GM12878 (cell line): Measurements from ENCODE around the gene UST. TPM values are rescaled to one million over a fixed set of nuclear protein-coding genes. Genes with fewer than 3 reads are reported as not detected.

Experiments
- ATAC-seq: fragments of 200-7000 bp; cut with Tn5 transposase; 3 replicates; pipeline ENCODE4 v1.9.1; 2020; ENCODE audit warnings: mild to moderate bottlenecking, moderate library complexity
- BruUV-seq: library from RNA; stranded (reverse); fragments of 400-500 nt; replicated peaks from 2 replicates; lab custom pipeline; 2021; lab: Mats Ljungman, UMichigan
- CTCF ChIA-PET: fragments of 300-600 bp; sonication (Branson Sonifier 250); formaldehyde crosslinking; extraction: SDS; loops from one replicate; lab custom pipeline; 2021; ENCODE audit warnings: inconsistent platforms; lab: Yijun Ruan, JAX
- POLR2A ChIA-PET: fragments of 350-600 bp; formaldehyde crosslinking; extraction: SDS; loops from one replicate; lab custom pipeline; 2021; ENCODE audit warnings: inconsistent platforms; lab: Charles Lee
- RAD21 ChIA-PET: fragments of 300-600 bp; sonication (Branson Sonifier 250); formaldehyde crosslinking; loops from one replicate; lab custom pipeline; 2023; ENCODE audit warnings: antibody characterized with exemption; ENCODE audit not compliant: unreplicated experiment; lab: Charles Lee
- SMC1A ChIA-PET: fragments of 300-600 bp; sonication (Branson Sonifier 250); formaldehyde crosslinking; loops from one replicate; lab custom pipeline; 2023; ENCODE audit not compliant: unreplicated experiment, uncharacterized antibody; lab: Charles Lee
- DNase-seq: peaks from one replicate; pipeline ENCODE4 v3.0.0-alpha.2; 2011; ENCODE audit warnings: low read depth, low spot score
- FAIRE-seq: peaks from 3 replicates; lab custom pipeline; 2011; peaks lifted over from hg19 to GRCh38; lab: Jason Lieb, UNC
- H2AFZ ChIP-seq: 2 replicates; pipeline ENCODE4 v1.6.0; 2011; ENCODE audit warnings: low read depth, low read length, control low read depth; ENCODE audit not compliant: control insufficient read depth
- H3K27ac ChIP-seq: 2 replicates; pipeline ENCODE4 v1.5.1; 2011; ENCODE audit warnings: control low read depth; ENCODE audit not compliant: control insufficient read depth, insufficient read depth
- H3K27me3 ChIP-seq, 2 experiments: replicated peaks in 1 of 2; 2 replicates each; pipeline versions ENCODE4 v1.6.0 to v1.6.1; 2011; ENCODE audit warnings: low read length in 1 of 2; ENCODE audit not compliant: control insufficient read depth in 2 of 2, insufficient read depth in 2 of 2
- H3K36me3 ChIP-seq, 2 experiments: 2 replicates each; pipeline ENCODE4 v1.5.1; 2011; ENCODE audit warnings: low read length in 1 of 2; ENCODE audit not compliant: control insufficient read depth in 2 of 2, insufficient read depth in 2 of 2
- H3K4me1 ChIP-seq: 2 replicates; pipeline ENCODE4 v1.6.1; 2011; ENCODE audit warnings: mild to moderate bottlenecking, low read length, moderate library complexity, mixed read lengths; ENCODE audit not compliant: control insufficient read depth, insufficient read depth
- H3K4me2 ChIP-seq: 2 replicates; pipeline ENCODE4 v1.6.0; 2011; ENCODE audit warnings: control low read depth; ENCODE audit not compliant: control insufficient read depth, insufficient read depth
- H3K4me3 ChIP-seq: fragments of 200-600 bp; sonication (generic); 2 replicates; pipeline ENCODE4 v1.5.1; 2016
- H3K79me2 ChIP-seq: 2 replicates; pipeline ENCODE4 v1.6.0; 2011; ENCODE audit warnings: low read length; ENCODE audit not compliant: control insufficient read depth, insufficient read depth
- H3K9ac ChIP-seq: 2 replicates; pipeline ENCODE4 v1.8.0; 2011; ENCODE audit warnings: low read length, control low read depth, mixed read lengths; ENCODE audit not compliant: control insufficient read depth, insufficient read depth
- H3K9me3 ChIP-seq: replicated peaks from 3 replicates; pipeline ENCODE4 v1.5.1; 2011; ENCODE audit warnings: mild to moderate bottlenecking, low read length; ENCODE audit not compliant: control insufficient read depth, insufficient read depth
- H4K20me1 ChIP-seq: 2 replicates; pipeline ENCODE4 v1.6.0; 2011; ENCODE audit not compliant: control insufficient read depth, insufficient read depth
- BHLHE40 ChIP-seq, 2 experiments: fragments of 450-650 bp in 1 of 2; IDR thresholded peaks; 2 replicates each; pipeline ENCODE4 v1.6.1; 2011 to 2017; ENCODE audit warnings: low read depth in 2 of 2, borderline replicate concordance in 1 of 2, improper control_type of control experiment in 1 of 2, low read length in 1 of 2, mild to moderate bottlenecking in 1 of 2
- CEBPB ChIP-seq, 2 experiments: fragments of 150-350 bp in 1 of 2; IDR thresholded peaks; 2 replicates each; pipeline ENCODE4 v1.6.1; 2012 to 2014; ENCODE audit warnings: low read depth in 2 of 2, low read length in 2 of 2, borderline replicate concordance in 1 of 2, inconsistent platforms in 1 of 2
- CREB1 ChIP-seq: IDR thresholded peaks from 2 replicates; pipeline ENCODE4 v1.6.1; 2012; ENCODE audit warnings: low read depth, mild to moderate bottlenecking, inconsistent platforms
- ETV6 ChIP-seq, 2 experiments: fragments of 450-650 bp in 1 of 2; IDR thresholded peaks in 1 of 2; conservative IDR thresholded peaks in 1 of 2; 2 replicates each; pipeline ENCODE4 v1.6.1; 2014; ENCODE audit warnings: antibody characterized with exemption in 1 of 2, borderline replicate concordance in 1 of 2, low read depth in 1 of 2, mild to moderate bottlenecking in 1 of 2, moderate library complexity in 1 of 2
- IKZF2 ChIP-seq, 2 experiments: fragments of 450-650 bp; IDR thresholded peaks; 2 replicates each; pipeline ENCODE4 v1.6.1; 2017; ENCODE audit warnings: mild to moderate bottlenecking in 2 of 2, moderate library complexity in 2 of 2
- LARP7 ChIP-seq: fragments of 450-650 bp; IDR thresholded peaks from 2 replicates; pipeline ENCODE4 v1.6.1; 2017; ENCODE audit warnings: mild to moderate bottlenecking
- MTA2 ChIP-seq: fragments of 450-650 bp; IDR thresholded peaks from 2 replicates; pipeline ENCODE4 v1.6.1; 2016; ENCODE audit warnings: low read depth, mild to moderate bottlenecking, moderate library complexity
- POLR2AphosphoS2 ChIP-seq: IDR thresholded peaks from 2 replicates; pipeline ENCODE4 v1.6.1; 2011; ENCODE audit warnings: low read depth, mild to moderate bottlenecking, low read length, improper control_type of control experiment, moderate library complexity
- RB1 ChIP-seq: fragments of 450-650 bp; formaldehyde crosslinking; IDR thresholded peaks from 2 replicates; pipeline ENCODE4 v1.6.1; 2017; ENCODE audit warnings: mild to moderate bottlenecking, borderline replicate concordance
- RELA ChIP-seq: fragments of 450-650 bp; IDR thresholded peaks from 2 replicates; pipeline ENCODE4 v1.8.0; 2014; ENCODE audit warnings: borderline replicate concordance; ENCODE audit not compliant: partially characterized antibody
- RUNX3 ChIP-seq: IDR thresholded peaks from 2 replicates; pipeline ENCODE4 v1.6.1; 2012; ENCODE audit warnings: low read length, inconsistent platforms
- SP1 ChIP-seq: IDR thresholded peaks from one replicate; pipeline ENCODE4 v1.6.1; 2011; ENCODE audit warnings: low read depth, low read length
- SREBF1 ChIP-seq: IDR thresholded peaks from 2 replicates; pipeline ENCODE4 v1.6.1; 2012; ENCODE audit warnings: mild to moderate bottlenecking, low read length
- SUZ12 ChIP-seq: fragments of 200-600 bp; sonication (generic); IDR thresholded peaks from one replicate; pipeline ENCODE4 v1.6.1; 2018; ENCODE audit warnings: antibody characterized with exemption, mild to moderate bottlenecking; ENCODE audit not compliant: unreplicated experiment
- TARDBP ChIP-seq: IDR thresholded peaks from 2 replicates; pipeline ENCODE4 v1.6.1; 2016; ENCODE audit warnings: borderline replicate concordance
- TCF3 ChIP-seq: IDR thresholded peaks from 2 replicates; pipeline ENCODE4 v1.6.1; 2012; ENCODE audit warnings: low read depth, mild to moderate bottlenecking, low read length, borderline replicate concordance; ENCODE audit not compliant: insufficient read depth
- ZNF274 ChIP-seq: IDR thresholded peaks from one replicate; pipeline ENCODE4 v1.8.0; 2011; ENCODE audit not compliant: insufficient read length, insufficient read depth
- WGBS: methylation state at CpG from one replicate; pipeline ENCODE4 v1.1.6; 2016; ENCODE audit warnings: low lambda C conversion rate; ENCODE audit not compliant: insufficient replicate concordance, insufficient coverage; ENCODE audit errors: missing lambda C conversion rate; 5-methylcytosine and 5-hydroxymethylcytosine counted together
- in situ Hi-C: fragments of 300-500 bp; cut with MboI; formaldehyde crosslinking; loops from 9 replicates; pipeline ENCODE4 v1.14.3; 2018; ENCODE audit warnings: mixed read lengths
- intact Hi-C: fragments of 100-400 bp; cut with micrococcal nuclease; formaldehyde crosslinking; loops from one replicate; pipeline ENCODE4 v1.14.2; 2022; ENCODE audit not compliant: unreplicated experiment
- polyA plus RNA-seq, 11 experiments: library from polyadenylated mRNA; depleted of rRNA in 4 of 11; unstranded in 6 of 11; stranded (reverse) in 5 of 11; fragments of >200 nt; fragmentation: Nextera tagmentation in 4 of 11; fragmentation: Illumina TruSeq in 1 of 11; extraction: Ambion mirVana in 4 of 11; extraction: Trizol in 1 of 11; gene quantifications; 1 replicate in 1 of 11; 2 replicates in 10 of 11; pipeline versions ENCODE4 v1.2.1 to v1.2.3, GENCODE V29; 2011 to 2016; ENCODE audit warnings: inconsistent platforms in 2 of 11, missing spikeins in 2 of 11, low read depth in 1 of 11
- total RNA-seq, 4 experiments: library from RNA; depleted of rRNA in 3 of 4; stranded (reverse); fragments of >200 nt in 3 of 4; fragmentation: Illumina TruSeq in 1 of 4; extraction: Trizol in 1 of 4; gene quantifications; 2 replicates each; pipeline versions ENCODE4 v1.2.1 to v1.2.3, GENCODE V29; 2013 to 2021
- TF ChIP-seq, protein P1 (sequence below): IDR thresholded peaks from 2 replicates; pipeline ENCODE4 v1.6.1; 2012; ENCODE audit warnings: improper control_type of control experiment, low read depth, low read length; ENCODE audit not compliant: insufficient replicate concordance

The UST gene
- total and polyA plus RNA-seq, 10 of the 15 experiments (the other 5 are each of a cell fraction or from before 2014, with no cell fraction given): 0.74 to 43.3 (median 2.2) TPM

DNA sequence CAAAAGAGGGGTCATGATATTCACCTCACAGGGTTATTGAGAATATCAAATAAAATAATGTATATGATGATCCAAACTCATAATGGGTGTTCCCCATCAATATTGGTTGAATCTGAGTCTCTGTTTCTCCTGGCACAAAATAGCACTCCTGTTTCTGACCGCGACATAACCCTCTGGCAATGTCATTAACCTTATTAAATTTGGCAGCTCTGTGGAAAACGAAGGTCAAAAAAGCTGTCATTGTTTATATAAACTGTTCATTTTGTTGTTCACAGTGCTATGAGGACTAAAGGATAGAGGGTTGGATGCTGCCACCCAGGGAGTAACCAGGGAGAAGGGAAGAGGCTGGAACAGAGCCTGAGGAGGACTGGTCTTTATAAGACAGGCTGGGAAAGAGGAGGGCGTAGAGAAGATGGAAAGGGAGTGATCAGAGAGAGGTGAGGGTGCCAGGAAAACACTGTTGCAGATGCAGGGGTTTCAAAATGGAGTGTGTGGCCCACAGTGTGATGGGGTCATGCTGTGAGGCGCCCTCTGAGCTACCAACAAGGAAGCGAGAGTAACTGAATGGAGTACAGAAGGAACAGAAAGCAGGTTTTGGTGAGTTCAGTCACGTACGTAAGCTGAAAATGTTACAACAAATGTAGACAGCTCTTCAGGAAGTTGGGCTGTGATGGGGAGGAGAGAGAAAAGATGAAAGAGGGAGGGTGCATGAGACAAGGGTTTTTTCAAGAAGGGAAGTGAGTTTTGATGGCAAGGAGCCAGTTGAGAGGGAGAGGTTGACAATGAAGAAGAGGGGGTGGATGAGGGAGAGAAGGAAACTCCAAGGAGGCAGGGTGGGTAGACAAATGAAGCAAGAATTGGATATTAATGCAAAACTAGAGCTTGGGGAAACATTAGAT lies 319.1 kb downstream of the UST start:
- in situ Hi-C loops: no loop called here
- TF ChIP-seq POLR2AphosphoS2 (peak; percentile 74), MTA2 (peak; percentile 93), SP1 (peak; percentile 37), TARDBP (no peak), RB1 (no peak), SREBF1 (no peak), BHLHE40 (IDR thresholded peaks at IDR 0.05; ENCODE audit: borderline replicate concordance in 1 of 2, low read depth in 2 of 2, low read length in 1 of 2) (peak; percentile 80 to 82), CEBPB (IDR thresholded peaks at IDR 0.05; ENCODE audit: borderline replicate concordance in 1 of 2, low read depth in 2 of 2, low read length in 2 of 2) (no peak), ETV6 (conservative IDR thresholded peaks at IDR 0.05 in 1 of 2, IDR thresholded peaks at IDR 0.05 in 1 of 2; ENCODE audit: borderline replicate concordance in 1 of 2, low read depth in 1 of 2) (peak in 1 of 2 experiments; percentile 88; a peak in 2 of 4 replicates), RUNX3 (peak; percentile 77), TCF3 (no peak), RELA (no peak), SUZ12 (no peak), CREB1 (peak; percentile 87), IKZF2 (IDR thresholded peaks at IDR 0.05) (peak; percentile 99), ZNF274 (no peak), LARP7 (no peak)
- TF ChIP-seq, protein P1, sequence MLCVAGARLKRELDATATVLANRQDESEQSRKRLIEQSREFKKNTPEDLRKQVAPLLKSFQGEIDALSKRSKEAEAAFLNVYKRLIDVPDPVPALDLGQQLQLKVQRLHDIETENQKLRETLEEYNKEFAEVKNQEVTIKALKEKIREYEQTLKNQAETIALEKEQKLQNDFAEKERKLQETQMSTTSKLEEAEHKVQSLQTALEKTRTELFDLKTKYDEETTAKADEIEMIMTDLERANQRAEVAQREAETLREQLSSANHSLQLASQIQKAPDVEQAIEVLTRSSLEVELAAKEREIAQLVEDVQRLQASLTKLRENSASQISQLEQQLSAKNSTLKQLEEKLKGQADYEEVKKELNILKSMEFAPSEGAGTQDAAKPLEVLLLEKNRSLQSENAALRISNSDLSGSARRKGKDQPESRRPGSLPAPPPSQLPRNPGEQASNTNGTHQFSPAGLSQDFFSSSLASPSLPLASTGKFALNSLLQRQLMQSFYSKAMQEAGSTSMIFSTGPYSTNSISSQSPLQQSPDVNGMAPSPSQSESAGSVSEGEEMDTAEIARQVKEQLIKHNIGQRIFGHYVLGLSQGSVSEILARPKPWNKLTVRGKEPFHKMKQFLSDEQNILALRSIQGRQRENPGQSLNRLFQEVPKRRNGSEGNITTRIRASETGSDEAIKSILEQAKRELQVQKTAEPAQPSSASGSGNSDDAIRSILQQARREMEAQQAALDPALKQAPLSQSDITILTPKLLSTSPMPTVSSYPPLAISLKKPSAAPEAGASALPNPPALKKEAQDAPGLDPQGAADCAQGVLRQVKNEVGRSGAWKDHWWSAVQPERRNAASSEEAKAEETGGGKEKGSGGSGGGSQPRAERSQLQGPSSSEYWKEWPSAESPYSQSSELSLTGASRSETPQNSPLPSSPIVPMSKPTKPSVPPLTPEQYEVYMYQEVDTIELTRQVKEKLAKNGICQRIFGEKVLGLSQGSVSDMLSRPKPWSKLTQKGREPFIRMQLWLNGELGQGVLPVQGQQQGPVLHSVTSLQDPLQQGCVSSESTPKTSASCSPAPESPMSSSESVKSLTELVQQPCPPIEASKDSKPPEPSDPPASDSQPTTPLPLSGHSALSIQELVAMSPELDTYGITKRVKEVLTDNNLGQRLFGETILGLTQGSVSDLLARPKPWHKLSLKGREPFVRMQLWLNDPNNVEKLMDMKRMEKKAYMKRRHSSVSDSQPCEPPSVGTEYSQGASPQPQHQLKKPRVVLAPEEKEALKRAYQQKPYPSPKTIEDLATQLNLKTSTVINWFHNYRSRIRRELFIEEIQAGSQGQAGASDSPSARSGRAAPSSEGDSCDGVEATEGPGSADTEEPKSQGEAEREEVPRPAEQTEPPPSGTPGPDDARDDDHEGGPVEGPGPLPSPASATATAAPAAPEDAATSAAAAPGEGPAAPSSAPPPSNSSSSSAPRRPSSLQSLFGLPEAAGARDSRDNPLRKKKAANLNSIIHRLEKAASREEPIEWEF: peak; percentile 13

More for the DNA sequence above, 319.1 kb downstream of the UST start:
- RAD21 ChIA-PET: interaction anchor here (0.5 to 16.8 kb wide), 26 partner anchors 9 to 451 kb away, joined by 3 to 521 read pairs (median 5); no protein-coding TSS in a partner anchor
- FAIRE-seq (peak; percentile 89), ATAC-seq (peak; percentile 95), DNase-seq (peak; percentile 99)
- Histone ChIP-seq H3K36me3 (no peaks in the 10 kb centered on the region), H3K4me1 (peaks cover 42% of the 10 kb centered on the region), H3K4me2 (peak overlapping the region; percentile 62), H2AFZ (peak overlapping the region; percentile 76), H3K27ac (peak overlapping the region; percentile 95), H3K27me3 (no peaks in the 10 kb centered on the region), H3K9ac (peak overlapping the region; percentile 54), H3K9me3 (peaks cover 6% of the 10 kb centered on the region; the same call in 2 of the 3 replicates), H3K4me3 (no peak overlapping the region; the same call in 1 of the 2 replicates), H3K79me2 (no peaks in the 10 kb centered on the region), H4K20me1 (no peaks in the 10 kb centered on the region)
- POLR2A ChIA-PET: interaction anchor here (0.5 to 14.3 kb wide), 15 partner anchors 10 to 499 kb away, joined by 3 to 298 read pairs (median 6); no protein-coding TSS in a partner anchor
- CTCF ChIA-PET: interaction anchor here (0.7 to 10.5 kb wide), 16 partner anchors 10 to 488 kb away, joined by 3 to 174 read pairs (median 6); no protein-coding TSS in a partner anchor
- SMC1A ChIA-PET: interaction anchor here (0.6 to 17.7 kb wide), 27 partner anchors 10 to 506 kb away, joined by 3 to 1060 read pairs (median 4); no protein-coding TSS in a partner anchor
- TSS peak; percentile 94 for BruUV-seq
- WGBS: 38% methylated on average over 8 of the region's 8 CpGs
- intact Hi-C loops: loop anchor here (5.0 kb wide), 1 partner anchor 34 kb away; no protein-coding TSS in a partner anchor
